Testis (tissue), 2 donors: ENCODE measurements around the gene ANKS1B.

Experiments
- CTCF ChIP-seq, 3 experiments: fragments of 450-650 bp in 2 of 3; fragments of 200-600 bp in 1 of 3; sonication (generic) in 1 of 3; IDR thresholded peaks; one replicate each; pipeline ENCODE4 v1.5.1; 2016 to 2019; ENCODE audit warnings: antibody characterized with exemption in 3 of 3, mild to moderate bottlenecking in 2 of 3, moderate library complexity in 1 of 3
- POLR2A ChIP-seq: fragments of 450-650 bp; IDR thresholded peaks from one replicate; pipeline ENCODE4 v1.6.1; 2017; ENCODE audit warnings: antibody characterized with exemption, mild to moderate bottlenecking, moderate library complexity

DNA sequence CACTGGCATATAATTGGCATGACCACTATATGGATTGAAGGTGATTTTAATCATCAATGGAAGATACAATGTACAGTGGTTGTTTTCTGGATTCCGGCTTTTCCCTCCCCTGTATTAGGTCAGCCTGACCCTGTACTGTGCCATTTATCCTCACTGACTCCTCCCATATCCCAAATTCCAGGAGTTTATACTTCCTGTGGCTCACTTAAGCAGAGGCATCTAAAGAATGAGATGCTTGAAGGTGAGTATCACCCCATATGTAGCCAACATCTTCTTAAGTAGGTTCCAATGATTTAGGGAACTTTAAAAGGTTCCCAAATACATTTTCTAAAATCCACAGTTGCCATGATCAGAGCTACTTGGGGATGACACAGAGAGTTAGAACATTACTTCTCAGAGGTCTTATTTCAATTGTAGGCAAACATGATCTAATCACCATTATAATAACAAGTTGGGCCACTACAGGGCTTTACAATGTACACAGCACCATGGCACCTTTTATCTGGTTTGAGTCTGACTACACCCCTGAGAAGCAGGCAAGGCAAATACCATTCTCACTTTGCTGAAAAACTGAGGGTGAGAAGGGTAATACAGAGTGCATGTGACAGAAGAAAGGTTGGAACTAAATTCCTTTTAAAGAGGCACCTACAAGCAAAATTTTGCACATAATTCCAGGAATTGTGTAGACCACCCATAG is 549.5 kb downstream of the ANKS1B start:
- no peak for TF ChIP-seq CTCF (IDR thresholded peaks at IDR 0.05)
- no peak for TF ChIP-seq POLR2A
